ENCODE measurements around the gene B3GAT1.

B3GAT1 gene

DNA sequence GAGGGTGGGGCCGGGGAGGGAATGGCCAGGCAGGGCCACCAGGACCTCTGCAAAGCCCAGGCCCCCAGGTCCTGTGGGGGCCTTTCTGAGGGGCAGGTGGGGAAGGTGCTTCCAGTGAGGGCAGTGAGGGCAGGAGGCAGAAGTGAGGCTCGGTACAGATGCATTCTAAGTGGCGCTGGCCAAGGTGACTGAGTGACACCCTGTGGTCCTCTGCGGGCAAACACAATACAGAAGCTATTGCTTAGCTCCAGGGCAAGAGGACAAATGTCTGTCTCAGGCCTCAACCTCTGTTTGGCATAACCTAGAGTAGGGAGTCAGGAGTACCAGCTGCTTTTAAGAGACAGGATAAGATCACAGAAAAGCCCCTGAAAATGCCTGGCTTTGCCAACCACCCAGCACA, 31.3 kb downstream of the B3GAT1 start:
- DNase-seq (ENCODE audit: insufficient read length, low spot score) (no peak), FAIRE-seq (no peak)
- TF ChIP-seq PAX5 (IDR thresholded peaks at IDR 0.05; ENCODE audit: insufficient read depth, low read length, severe bottlenecking) = no peak
- TF ChIP-seq POU2F2 (IDR thresholded peaks at IDR 0.05; ENCODE audit: low read depth, low read length) = no peak
- no peak for TF ChIP-seq SPI1 (IDR thresholded peaks at IDR 0.05; ENCODE audit: low read depth, low read length)
- no peak for TF ChIP-seq TAF1 (IDR thresholded peaks at IDR 0.05; ENCODE audit: low read depth, low read length)
- no peak for TF ChIP-seq POLR2A (IDR thresholded peaks at IDR 0.05; ENCODE audit: low read depth, low read length)
- no peak for TF ChIP-seq POLR2AphosphoS5 (IDR thresholded peaks at IDR 0.05; ENCODE audit: low read depth, low read length)

DNA sequence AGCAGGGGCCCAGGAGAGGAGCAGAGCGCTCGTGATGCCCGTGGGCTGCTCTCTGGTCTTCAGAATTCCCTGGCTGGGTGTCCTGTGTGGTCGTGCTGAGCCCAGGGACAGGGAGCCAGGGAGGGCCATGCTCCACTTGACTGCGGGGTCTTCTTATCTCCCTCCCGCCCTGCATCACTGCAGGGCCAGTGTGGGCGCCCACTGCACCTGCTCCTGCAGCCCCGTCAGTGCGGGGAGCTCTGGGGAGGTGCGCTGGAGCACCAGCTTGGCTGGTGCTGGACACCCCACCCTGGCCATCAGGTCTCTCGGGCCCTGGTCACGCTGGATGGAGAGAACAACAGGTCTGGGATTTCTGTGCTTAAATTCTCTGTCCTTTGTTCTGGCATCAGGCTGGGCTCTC, 31.8 kb downstream of the B3GAT1 start:
- DNase-seq (ENCODE audit: insufficient read length, low spot score) (no peak), FAIRE-seq (no peak)
- TF ChIP-seq SPI1 (IDR thresholded peaks at IDR 0.05; ENCODE audit: low read depth, low read length) (no peak), TAF1 (IDR thresholded peaks at IDR 0.05; ENCODE audit: low read depth, low read length) (no peak), POU2F2 (IDR thresholded peaks at IDR 0.05; ENCODE audit: low read depth, low read length) (no peak), POLR2A (IDR thresholded peaks at IDR 0.05; ENCODE audit: low read depth, low read length) (no peak), POLR2AphosphoS5 (IDR thresholded peaks at IDR 0.05; ENCODE audit: low read depth, low read length) (no peak), PAX5 (IDR thresholded peaks at IDR 0.05; ENCODE audit: insufficient read depth, low read length, severe bottlenecking) (no peak)

DNA sequence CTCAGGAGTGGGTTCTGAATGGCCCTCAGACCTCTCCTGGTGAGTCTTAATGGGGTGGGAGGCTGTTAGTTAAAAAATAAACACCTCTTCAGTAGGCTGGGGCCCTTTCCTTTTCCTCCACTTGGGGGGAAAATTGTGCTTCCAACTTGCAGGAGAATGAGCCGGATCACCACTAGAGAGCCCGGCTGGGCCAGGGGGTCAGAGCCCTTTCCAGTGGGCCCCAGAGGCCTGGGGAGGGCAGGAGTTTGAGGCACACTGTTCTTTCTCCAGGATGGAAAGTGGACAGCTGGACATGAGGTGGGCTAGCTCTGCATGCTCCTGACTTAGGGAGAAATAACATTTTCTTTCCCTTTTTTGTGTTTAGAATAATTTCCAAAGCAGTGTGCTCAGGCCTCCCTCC, 32.8 kb downstream of the B3GAT1 start:
- TF ChIP-seq POLR2A (IDR thresholded peaks at IDR 0.05; ENCODE audit: low read depth, low read length) (no peak), POU2F2 (IDR thresholded peaks at IDR 0.05; ENCODE audit: low read depth, low read length) (no peak), POLR2AphosphoS5 (IDR thresholded peaks at IDR 0.05; ENCODE audit: low read depth, low read length) (no peak), TAF1 (IDR thresholded peaks at IDR 0.05; ENCODE audit: low read depth, low read length) (no peak), SPI1 (IDR thresholded peaks at IDR 0.05; ENCODE audit: low read depth, low read length) (no peak), PAX5 (IDR thresholded peaks at IDR 0.05; ENCODE audit: insufficient read depth, low read length, severe bottlenecking) (no peak)
- DNase-seq (ENCODE audit: insufficient read length, low spot score) = no peak
- FAIRE-seq = no peak

DNA sequence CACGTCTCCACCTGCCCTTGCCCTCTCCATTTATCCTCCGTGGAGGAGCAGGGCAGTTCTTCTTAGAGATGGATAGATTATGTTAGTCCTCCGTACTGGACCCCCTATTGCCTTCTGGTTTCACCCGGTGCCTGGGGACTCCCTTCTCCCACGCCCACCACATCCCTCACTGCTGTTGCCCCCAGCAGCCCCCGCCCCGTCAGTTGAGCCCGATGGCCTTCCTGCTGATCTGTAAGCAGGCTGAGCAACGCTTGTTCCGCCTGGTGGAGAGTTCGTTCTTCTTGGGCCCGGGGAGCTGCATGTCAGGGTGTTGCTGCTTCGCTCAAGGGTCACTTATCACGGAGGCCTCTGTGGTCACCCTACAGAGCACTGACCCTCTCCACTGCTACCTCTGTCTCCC, 34.2 kb downstream of the B3GAT1 start:
- no peak for TF ChIP-seq POU2F2 (IDR thresholded peaks at IDR 0.05; ENCODE audit: low read depth, low read length)
- TF ChIP-seq TAF1 (IDR thresholded peaks at IDR 0.05; ENCODE audit: low read depth, low read length) = no peak
- no peak for TF ChIP-seq PAX5 (IDR thresholded peaks at IDR 0.05; ENCODE audit: insufficient read depth, low read length, severe bottlenecking)
- TF ChIP-seq POLR2A (IDR thresholded peaks at IDR 0.05; ENCODE audit: low read depth, low read length) = no peak
- TF ChIP-seq SPI1 (IDR thresholded peaks at IDR 0.05; ENCODE audit: low read depth, low read length) = no peak
- TF ChIP-seq POLR2AphosphoS5 (IDR thresholded peaks at IDR 0.05; ENCODE audit: low read depth, low read length) = no peak
- FAIRE-seq = no peak

DNA sequence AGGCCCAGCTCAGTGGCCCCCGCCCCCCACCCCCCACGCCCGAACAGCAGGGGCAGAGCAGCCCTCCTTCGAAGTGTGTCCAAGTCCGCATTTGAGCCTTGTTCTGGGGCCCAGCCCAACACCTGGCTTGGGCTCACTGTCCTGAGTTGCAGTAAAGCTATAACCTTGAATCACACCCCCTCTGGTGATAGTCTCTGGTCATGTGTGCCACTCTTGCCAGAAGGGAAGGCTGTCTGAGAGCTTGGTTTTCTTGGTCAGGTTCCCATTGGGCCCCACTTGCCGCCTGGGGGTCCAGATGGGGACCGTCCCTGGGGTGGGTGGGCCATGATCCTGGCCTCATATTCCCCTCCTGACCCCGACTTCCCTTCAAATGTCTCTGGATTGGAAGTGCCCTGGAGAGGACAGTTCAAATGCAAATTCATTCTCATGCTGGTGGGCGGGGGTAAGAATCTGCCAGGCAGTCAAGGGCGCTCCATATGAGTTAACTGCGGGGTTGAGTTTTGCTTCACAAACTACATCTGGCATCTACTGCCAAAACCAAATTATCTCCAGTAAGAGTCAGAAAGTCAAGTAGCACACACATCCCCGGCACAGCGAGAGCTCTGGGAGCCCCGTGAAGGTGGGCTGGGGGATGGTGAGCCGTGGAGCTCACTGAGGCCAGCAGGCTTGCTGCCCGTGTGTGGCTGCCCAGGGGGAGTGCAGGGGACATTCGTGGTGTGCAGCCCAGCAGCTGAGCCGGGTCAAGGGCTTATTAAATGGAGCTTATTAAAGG, 35.7 kb downstream of the B3GAT1 start:
- TF ChIP-seq TAF1 (IDR thresholded peaks at IDR 0.05; ENCODE audit: low read depth, low read length) (no peak), POU2F2 (IDR thresholded peaks at IDR 0.05; ENCODE audit: low read depth, low read length) (no peak), PAX5 (IDR thresholded peaks at IDR 0.05; ENCODE audit: insufficient read depth, low read length, severe bottlenecking) (no peak), POLR2A (IDR thresholded peaks at IDR 0.05; ENCODE audit: low read depth, low read length) (no peak), SPI1 (IDR thresholded peaks at IDR 0.05; ENCODE audit: low read depth, low read length) (no peak), POLR2AphosphoS5 (IDR thresholded peaks at IDR 0.05; ENCODE audit: low read depth, low read length) (no peak)
- FAIRE-seq = no peak
- DNase-seq (ENCODE audit: insufficient read length, low spot score) = no peak

More for the DNA sequence above, 34.2 kb downstream of the B3GAT1 start:
- no peak for DNase-seq (ENCODE audit: insufficient read length, low spot score)

DNA sequence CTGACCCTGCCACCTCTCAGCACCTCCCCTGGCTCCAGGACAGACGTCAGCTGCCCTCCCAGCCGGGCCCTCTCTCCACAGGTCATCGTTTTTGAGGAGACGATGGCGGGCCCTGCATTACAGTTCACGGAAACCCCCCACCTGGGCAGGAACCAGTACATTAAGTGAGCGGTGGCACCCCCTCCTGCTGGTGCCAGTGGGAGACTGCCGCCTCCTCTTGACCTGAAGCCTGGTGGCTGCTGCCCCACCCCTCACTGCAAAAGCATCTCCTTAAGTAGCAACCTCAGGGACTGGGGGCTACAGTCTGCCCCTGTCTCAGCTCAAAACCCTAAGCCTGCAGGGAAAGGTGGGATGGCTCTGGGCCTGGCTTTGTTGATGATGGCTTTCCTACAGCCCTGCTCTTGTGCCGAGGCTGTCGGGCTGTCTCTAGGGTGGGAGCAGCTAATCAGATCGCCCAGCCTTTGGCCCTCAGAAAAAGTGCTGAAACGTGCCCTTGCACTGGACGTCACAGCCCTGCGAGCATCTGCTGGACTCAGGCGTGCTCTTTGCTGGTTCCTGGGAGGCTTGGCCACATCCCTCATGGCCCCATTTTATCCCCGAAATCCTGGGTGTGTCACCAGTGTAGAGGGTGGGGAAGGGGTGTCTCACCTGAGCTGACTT, 37.0 kb downstream of the B3GAT1 start:
- no peak for DNase-seq (ENCODE audit: insufficient read length, low spot score)

DNA sequence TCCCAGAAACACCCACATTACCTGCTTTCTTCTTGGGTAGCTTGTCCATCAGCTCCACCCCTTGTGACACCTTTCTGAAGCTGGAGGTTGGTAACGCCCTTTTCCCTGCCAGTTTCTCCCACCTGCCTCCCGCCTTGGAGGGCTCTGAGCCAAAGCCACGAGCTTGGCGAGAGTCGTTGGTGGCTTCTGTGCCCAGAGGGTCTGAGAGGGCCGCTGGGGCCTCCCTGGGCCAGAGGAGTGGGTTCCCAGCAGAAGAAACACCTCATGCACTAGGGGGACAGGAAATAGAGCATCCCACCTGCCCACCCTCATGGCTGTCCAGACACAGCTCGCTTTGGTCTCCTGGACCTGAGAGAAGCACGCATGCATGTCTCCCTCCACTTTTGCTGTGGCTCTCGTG, 37.9 kb downstream of the B3GAT1 start:
- FAIRE-seq (no peak), DNase-seq (ENCODE audit: insufficient read length, low spot score) (no peak)
- TF ChIP-seq POLR2A (IDR thresholded peaks at IDR 0.05; ENCODE audit: low read depth, low read length) (no peak), POU2F2 (IDR thresholded peaks at IDR 0.05; ENCODE audit: low read depth, low read length) (no peak), POLR2AphosphoS5 (IDR thresholded peaks at IDR 0.05; ENCODE audit: low read depth, low read length) (no peak), PAX5 (IDR thresholded peaks at IDR 0.05; ENCODE audit: insufficient read depth, low read length, severe bottlenecking) (no peak), TAF1 (IDR thresholded peaks at IDR 0.05; ENCODE audit: low read depth, low read length) (no peak), SPI1 (IDR thresholded peaks at IDR 0.05; ENCODE audit: low read depth, low read length) (no peak)

More for the DNA sequence above, 37.0 kb downstream of the B3GAT1 start:
- TF ChIP-seq TAF1 (IDR thresholded peaks at IDR 0.05; ENCODE audit: low read depth, low read length) (no peak), SPI1 (IDR thresholded peaks at IDR 0.05; ENCODE audit: low read depth, low read length) (no peak), POLR2A (IDR thresholded peaks at IDR 0.05; ENCODE audit: low read depth, low read length) (no peak)
- FAIRE-seq = no peak

DNA sequence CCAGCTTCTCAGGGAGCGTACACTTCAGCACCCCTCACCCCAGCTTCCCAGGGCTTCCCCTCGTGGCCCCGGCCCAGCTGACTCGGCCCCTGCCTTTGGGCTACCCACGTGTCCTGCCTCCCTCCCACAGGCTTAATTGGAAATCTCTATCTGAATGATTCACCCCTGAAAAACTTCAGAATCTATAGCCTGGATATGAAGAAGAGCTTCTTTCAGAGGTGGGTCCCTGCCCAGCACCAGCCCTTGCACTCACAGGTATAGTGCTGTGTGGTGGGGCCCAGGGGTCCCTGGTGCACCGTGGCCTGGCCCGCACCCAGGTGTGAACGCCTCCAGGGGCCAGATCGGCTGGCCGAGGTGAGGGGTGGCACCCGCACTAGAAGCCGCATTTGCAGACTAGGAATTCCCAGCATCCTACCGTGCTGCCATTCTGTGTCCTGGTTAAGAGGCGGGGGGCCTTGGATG, 38.4 kb downstream of the B3GAT1 start:
- no peak for FAIRE-seq
- TF ChIP-seq POLR2A (IDR thresholded peaks at IDR 0.05; ENCODE audit: low read depth, low read length) = no peak
- TF ChIP-seq TAF1 (IDR thresholded peaks at IDR 0.05; ENCODE audit: low read depth, low read length) = no peak
- no peak for TF ChIP-seq POLR2AphosphoS5 (IDR thresholded peaks at IDR 0.05; ENCODE audit: low read depth, low read length)
- no peak for DNase-seq (ENCODE audit: insufficient read length, low spot score)

DNA sequence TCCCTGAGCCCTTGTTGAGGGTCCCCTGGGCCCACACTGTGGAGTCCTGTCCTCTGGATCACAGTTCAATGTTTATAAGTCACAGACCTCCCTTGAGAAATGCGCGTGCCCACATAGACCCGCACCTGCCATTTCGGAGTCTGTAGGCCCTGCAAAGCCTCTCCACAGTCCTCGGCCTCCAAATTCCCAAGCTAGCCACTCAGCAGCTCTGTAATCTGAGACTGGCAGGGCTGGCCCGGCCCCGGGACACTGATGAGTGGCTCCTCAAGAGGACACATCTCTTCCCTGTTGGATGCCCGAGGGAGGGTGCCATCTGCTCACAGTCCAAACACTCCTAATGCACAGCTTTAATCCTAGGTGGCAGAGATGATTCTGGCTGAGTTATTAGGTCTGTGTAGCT, 39.1 kb downstream of the B3GAT1 start:
- DNase-seq (ENCODE audit: insufficient read length, low spot score) (no peak), FAIRE-seq (no peak)
- TF ChIP-seq SPI1 (IDR thresholded peaks at IDR 0.05; ENCODE audit: low read depth, low read length) (no peak), PAX5 (IDR thresholded peaks at IDR 0.05; ENCODE audit: insufficient read depth, low read length, severe bottlenecking) (no peak), POLR2A (IDR thresholded peaks at IDR 0.05; ENCODE audit: low read depth, low read length) (no peak), POU2F2 (IDR thresholded peaks at IDR 0.05; ENCODE audit: low read depth, low read length) (no peak), TAF1 (IDR thresholded peaks at IDR 0.05; ENCODE audit: low read depth, low read length) (no peak), POLR2AphosphoS5 (IDR thresholded peaks at IDR 0.05; ENCODE audit: low read depth, low read length) (no peak)
